HG02610 (cell line): ENCODE data around the gene STAC2.
"Not testable (repeated sequence)": the region's sequence is repeated elsewhere in the genome, so short reads cannot be mapped to it uniquely, and the experiment has no call there.

Experiments
- ATAC-seq: cut with Tn5 transposase; IDR thresholded peaks from one replicate; pipeline ENCODE4 v1.9.1; 2021; ENCODE audit warnings: mild to moderate bottlenecking, moderate library complexity; ENCODE audit not compliant: unreplicated experiment

The STAC2 gene

GRCh38 chr17:39225308-39225958 is at the start of gene STAC2:
TSS of gene STAC2 (minus strand) at chr17:39225945. CDS start at chr17:39225502, 443 bp downstream.
- no peak for ATAC-seq

- no peak for ATAC-seq
These were observed 45.8 kb upstream of the STAC2 start for GRCh38 chr17:39271546-39271945.

- no peak for ATAC-seq
These were observed 45.2 kb upstream of the STAC2 start for GRCh38 chr17:39270923-39271322.

GRCh38 chr17:39264119-39264518 is 38.4 kb upstream of the STAC2 start:
- no peak for ATAC-seq

GRCh38 chr17:39261286-39261685 is 35.5 kb upstream of the STAC2 start:
- ATAC-seq: no peak

- no peak for ATAC-seq
These were observed 27.2 kb upstream of the STAC2 start for GRCh38 chr17:39252788-39253460.

GRCh38 chr17:39251997-39252396 is 26.3 kb upstream of the STAC2 start:
- ATAC-seq: no peak

- ATAC-seq: not testable (repeated sequence)
These were observed 24.3 kb upstream of the STAC2 start for GRCh38 chr17:39250076-39250475.

GRCh38 chr17:39246274-39246673 is 20.5 kb upstream of the STAC2 start:
- ATAC-seq: no peak

GRCh38 chr17:39244600-39245570 is 19.1 kb upstream of the STAC2 start:
- ATAC-seq: peak; percentile 54

GRCh38 chr17:39244016-39244599 is 18.4 kb upstream of the STAC2 start:
- peak; percentile 7 for ATAC-seq

- ATAC-seq: no peak
These were observed 17.4 kb upstream of the STAC2 start for GRCh38 chr17:39243155-39243554.

- ATAC-seq: no peak
These were observed 14.9 kb upstream of the STAC2 start for GRCh38 chr17:39240631-39241030.

- no peak for ATAC-seq
These were observed 14.0 kb upstream of the STAC2 start for GRCh38 chr17:39239640-39240314.

- no peak for ATAC-seq
These were observed 12.7 kb upstream of the STAC2 start for GRCh38 chr17:39238311-39238972.

GRCh38 chr17:39237586-39237985 is 11.8 kb upstream of the STAC2 start:
- no peak for ATAC-seq

- no peak for ATAC-seq
These were observed 11.3 kb upstream of the STAC2 start for GRCh38 chr17:39236981-39237441.

- no peak for ATAC-seq
These were observed 10.7 kb upstream of the STAC2 start for GRCh38 chr17:39236450-39236927.

GRCh38 chr17:39235555-39236449 is 10.1 kb upstream of the STAC2 start:
- no peak for ATAC-seq
